ENCODE results near the gene SLCO4A1.

GRCh38 chr20:62604796-62605195, 37.5 kb upstream of the SLCO4A1 start:
- TF ChIP-seq POLR2A (IDR thresholded peaks at IDR 0.05) (no peak), CTCF (IDR thresholded peaks at IDR 0.05) (no peak), EP300 (IDR thresholded peaks at IDR 0.05) (no peak), POLR2AphosphoS5 (IDR thresholded peaks at IDR 0.05) (no peak)
